ENCODE results near the gene TK2. TPM values are rescaled to one million over a fixed set of nuclear protein-coding genes. Genes with fewer than 3 reads are reported as not detected.
A peak's percentile ranks its signal among the peaks of the same experiment; 100 is the strongest.

The TK2 gene
- total and polyA plus RNA-seq, 2 donors (not counting 1 experiment from before 2014, with no cell fraction given) = 34.8 to 73.7 TPM

- Histone ChIP-seq H3K27me3 (ENCODE audit: control insufficient read depth, insufficient read depth, low read length) (no peaks in the 10 kb centered on the region), H3K4me3 (replicated peaks in 1 of 4; ENCODE audit: control extremely low read depth in 1 of 4, insufficient read depth in 1 of 4, low read depth in 3 of 4, low read length in 4 of 4) (no peak overlapping the region), H2AFZ (ENCODE audit: low read length) (no peak overlapping the region), H3K4me1 (ENCODE audit: control insufficient read depth, extremely low read depth, insufficient read depth, low read length) (peaks cover 7% of the 10 kb centered on the region), H3K27ac (ENCODE audit: insufficient read depth, low read length) (no peak overlapping the region), H3K4me2 (ENCODE audit: extremely low read depth, insufficient read depth, low read length) (peak overlapping the region; percentile 8), H3K9ac (ENCODE audit: insufficient read depth, low read length) (no peak overlapping the region), H3K79me2 (ENCODE audit: control insufficient read depth, insufficient read depth, low read length) (no peaks in the 10 kb centered on the region), H3K9me3 (ENCODE audit: control insufficient read depth, insufficient read depth, low read depth, low read length) (no peaks in the 10 kb centered on the region), H3K36me3 (ENCODE audit: control insufficient read depth, insufficient read depth, low read length) (peaks cover 2% of the 10 kb centered on the region), H4K20me1 (ENCODE audit: control insufficient read depth, extremely low read depth, insufficient read depth, low read length) (no peaks in the 10 kb centered on the region)
- TF ChIP-seq EZH2 (IDR thresholded peaks at IDR 0.05; ENCODE audit: low read length, missing control alignments) (no peak), CTCF (conservative IDR thresholded peaks at IDR 0.05 in 1 of 2, IDR thresholded peaks at IDR 0.05 in 1 of 2; ENCODE audit: low read depth in 1 of 2, low read length in 2 of 2) (no peak)
- DNase-seq (ENCODE audit: low read depth in 2 of 2) = peak; percentile 51 to 99
These were observed 27.8 kb downstream of the TK2 start for GRCh38 chr16:66521951-66522771.

DNA sequence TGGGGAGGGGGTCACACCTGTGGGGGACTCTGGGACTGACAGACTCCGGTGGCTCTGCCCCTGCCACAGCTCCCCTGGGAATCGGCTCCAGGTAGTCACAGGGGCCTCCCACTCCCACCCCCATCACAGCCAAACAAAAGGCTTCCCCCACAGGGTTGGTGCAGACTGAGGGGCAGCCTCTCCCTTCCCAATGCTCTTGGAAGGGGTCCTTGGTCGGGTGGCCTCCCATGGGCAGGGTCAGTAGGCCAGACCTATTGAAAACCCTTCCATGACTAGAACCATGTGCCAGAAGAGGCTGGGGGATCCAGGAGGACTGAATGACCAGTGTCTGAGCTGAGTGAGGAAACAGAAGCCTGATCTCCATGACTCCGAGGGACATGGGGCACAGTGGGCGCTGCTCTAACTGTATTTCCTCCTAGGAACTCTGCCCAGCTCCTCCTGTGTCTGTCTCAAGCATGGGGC, 28.6 kb downstream of the TK2 start:
- Histone ChIP-seq H3K4me3 (replicated peaks in 1 of 4; ENCODE audit: control extremely low read depth in 1 of 4, insufficient read depth in 1 of 4, low read depth in 3 of 4, low read length in 4 of 4) (no peak overlapping the region), H3K79me2 (ENCODE audit: control insufficient read depth, insufficient read depth, low read length) (no peaks in the 10 kb centered on the region), H3K9ac (ENCODE audit: insufficient read depth, low read length) (no peak overlapping the region), H3K36me3 (ENCODE audit: control insufficient read depth, insufficient read depth, low read length) (no peaks in the 10 kb centered on the region), H4K20me1 (ENCODE audit: control insufficient read depth, extremely low read depth, insufficient read depth, low read length) (no peaks in the 10 kb centered on the region), H3K27me3 (ENCODE audit: control insufficient read depth, insufficient read depth, low read length) (no peaks in the 10 kb centered on the region), H3K27ac (ENCODE audit: insufficient read depth, low read length) (no peak overlapping the region), H2AFZ (ENCODE audit: low read length) (no peak overlapping the region), H3K4me2 (ENCODE audit: extremely low read depth, insufficient read depth, low read length) (no peak overlapping the region), H3K4me1 (ENCODE audit: control insufficient read depth, extremely low read depth, insufficient read depth, low read length) (peaks cover 13% of the 10 kb centered on the region), H3K9me3 (ENCODE audit: control insufficient read depth, insufficient read depth, low read depth, low read length) (no peaks in the 10 kb centered on the region)
- TF ChIP-seq EZH2 (IDR thresholded peaks at IDR 0.05; ENCODE audit: low read length, missing control alignments) = no peak
- DNase-seq (ENCODE audit: low read depth in 2 of 2) = no peak

- H3K27ac ChIP-seq (ENCODE audit: insufficient read depth, low read length) = no peak overlapping the region
- TF ChIP-seq CTCF (conservative IDR thresholded peaks at IDR 0.05 in 1 of 2, IDR thresholded peaks at IDR 0.05 in 1 of 2; ENCODE audit: low read depth in 1 of 2, low read length in 2 of 2) (no peak), EZH2 (IDR thresholded peaks at IDR 0.05; ENCODE audit: low read length, missing control alignments) (no peak)
- DNase-seq (ENCODE audit: low read depth in 2 of 2) = no peak
- no peak overlapping the region for H3K4me3 ChIP-seq (replicated peaks in 1 of 4; ENCODE audit: control extremely low read depth in 1 of 4, insufficient read depth in 1 of 4, low read depth in 3 of 4, low read length in 4 of 4)
- H3K9ac ChIP-seq (ENCODE audit: insufficient read depth, low read length) = no peak overlapping the region
- no peak overlapping the region for H2AFZ ChIP-seq (ENCODE audit: low read length)
- H3K4me1 ChIP-seq (ENCODE audit: control insufficient read depth, extremely low read depth, insufficient read depth, low read length) = peaks cover 20% of the 10 kb centered on the region
- H3K27me3 ChIP-seq (ENCODE audit: control insufficient read depth, insufficient read depth, low read length) = no peaks in the 10 kb centered on the region
- H3K9me3 ChIP-seq (ENCODE audit: control insufficient read depth, insufficient read depth, low read depth, low read length) = no peaks in the 10 kb centered on the region
- no peaks in the 10 kb centered on the region for H3K36me3 ChIP-seq (ENCODE audit: control insufficient read depth, insufficient read depth, low read length)
- no peaks in the 10 kb centered on the region for H3K79me2 ChIP-seq (ENCODE audit: control insufficient read depth, insufficient read depth, low read length)
- no peaks in the 10 kb centered on the region for H4K20me1 ChIP-seq (ENCODE audit: control insufficient read depth, extremely low read depth, insufficient read depth, low read length)
- no peak overlapping the region for H3K4me2 ChIP-seq (ENCODE audit: extremely low read depth, insufficient read depth, low read length)
These were observed 29.3 kb downstream of the TK2 start for GRCh38 chr16:66520406-66521170.

All from fibroblast of lung (primary cell).